8988T (cell line): ENCODE measurements around the gene CDH22.

ENCODE experiments used
- DNase-seq: peaks from one replicate; pipeline ENCODE4 v3.0.0; 2011

Gene CDH22

GRCh38 chr20:46296526-46297250, 11.6 kb downstream of the CDH22 start:
- DNase-seq = no peak

GRCh38 chr20:46293084-46293483, 15.2 kb downstream of the CDH22 start:
- DNase-seq = no peak

- DNase-seq = no peak
Measured at GRCh38 chr20:46291401-46291800, 16.9 kb downstream of the CDH22 start.

- no peak for DNase-seq
Measured at GRCh38 chr20:46289432-46289831, 18.9 kb downstream of the CDH22 start.

GRCh38 chr20:46286977-46287376, 21.3 kb downstream of the CDH22 start:
- DNase-seq = no peak

GRCh38 chr20:46286382-46286781, 21.9 kb downstream of the CDH22 start:
- DNase-seq = no peak

GRCh38 chr20:46285740-46286139, 22.6 kb downstream of the CDH22 start:
- no peak for DNase-seq

- no peak for DNase-seq
Measured at GRCh38 chr20:46285072-46285471, 23.2 kb downstream of the CDH22 start.

GRCh38 chr20:46284040-46284427, 24.3 kb downstream of the CDH22 start:
- no peak for DNase-seq

- peak; percentile 47 for DNase-seq
Measured at GRCh38 chr20:46283426-46284039, 24.8 kb downstream of the CDH22 start.

- no peak for DNase-seq
Measured at GRCh38 chr20:46282669-46283068, 25.6 kb downstream of the CDH22 start.

- no peak for DNase-seq
Measured at GRCh38 chr20:46279103-46279502, 29.2 kb downstream of the CDH22 start.

- DNase-seq = no peak
Measured at GRCh38 chr20:46277602-46278001, 30.7 kb downstream of the CDH22 start.

GRCh38 chr20:46276531-46276930, 31.8 kb downstream of the CDH22 start:
- DNase-seq = no peak

GRCh38 chr20:46275091-46275490, 33.2 kb downstream of the CDH22 start:
- DNase-seq = no peak

- no peak for DNase-seq
Measured at GRCh38 chr20:46273717-46274116, 34.6 kb downstream of the CDH22 start.

- no peak for DNase-seq
Measured at GRCh38 chr20:46272389-46273047, 35.8 kb downstream of the CDH22 start.

- DNase-seq = no peak
Measured at GRCh38 chr20:46270977-46271744, 37.1 kb downstream of the CDH22 start.

- DNase-seq = no peak
Measured at GRCh38 chr20:46269372-46269771, 38.9 kb downstream of the CDH22 start.

GRCh38 chr20:46268662-46269061, 39.6 kb downstream of the CDH22 start:
- DNase-seq = no peak

GRCh38 chr20:46268131-46268614, 40.1 kb downstream of the CDH22 start:
- DNase-seq = no peak

- no peak for DNase-seq
Measured at GRCh38 chr20:46267108-46268105, 40.9 kb downstream of the CDH22 start.
